PC-3 (cell line): ENCODE measurements around the gene SHISA6.

Experiments
- CTCF ChIP-seq: fragments of 300-600 bp; sonication (generic); conservative IDR thresholded peaks from 2 replicates; pipeline ENCODE4 v1.5.1; 2017; ENCODE audit warnings: antibody characterized with exemption, low read depth, mild to moderate bottlenecking, low read length
- EZH2 ChIP-seq: fragments of 300-600 bp; sonication (generic); IDR thresholded peaks from one replicate; pipeline ENCODE4 v1.6.1; 2017; ENCODE audit warnings: antibody characterized with exemption, mild to moderate bottlenecking, low read length; ENCODE audit not compliant: unreplicated experiment
- EZH2phosphoT487 ChIP-seq: fragments of 300-600 bp; sonication (generic); IDR thresholded peaks from 2 replicates; pipeline ENCODE4 v1.6.1; 2018; ENCODE audit warnings: mild to moderate bottlenecking, antibody characterized with exemption, low read length, borderline replicate concordance

GRCh38 chr17:11467639-11468038 lies 226.6 kb downstream of the SHISA6 start:
- TF ChIP-seq CTCF (no peak), EZH2 (no peak), EZH2phosphoT487 (no peak)
